ENCODE measurements around the gene LEKR1.
A peak's percentile ranks its signal among the peaks of the same experiment; 100 is the strongest.

LEKR1 gene

GRCh38 chr3:156826144-156826895 lies at the start of gene LEKR1:
Gene LEKR1 (plus strand): TSS chr3:156826353. CDS start chr3:156829330, 2,977 bp downstream.
- no peak for TF ChIP-seq CTCF (IDR thresholded peaks at IDR 0.05; ENCODE audit: extremely low read depth, insufficient read depth, missing control alignments)
- DNase-seq (ENCODE audit: low spot score) = peak; percentile 87
- in situ Hi-C loops (cut with MboI; ENCODE audit: low pct_unique_long_range_greater_than_20kb, low sequenced_read_pairs, unreplicated experiment) = no loop called here

GRCh38 chr3:156776871-156777270 lies 49.3 kb upstream of the LEKR1 start:
- TF ChIP-seq CTCF (IDR thresholded peaks at IDR 0.05; ENCODE audit: extremely low read depth, insufficient read depth, missing control alignments) = no peak
- no peak for DNase-seq (ENCODE audit: low spot score)
- in situ Hi-C loops (cut with MboI; ENCODE audit: low pct_unique_long_range_greater_than_20kb, low sequenced_read_pairs, unreplicated experiment) = no loop called here

- in situ Hi-C loops (cut with MboI; ENCODE audit: low pct_unique_long_range_greater_than_20kb, low sequenced_read_pairs, unreplicated experiment) = no loop called here
- DNase-seq (ENCODE audit: low spot score) = no peak
These were observed 44.6 kb upstream of the LEKR1 start for GRCh38 chr3:156781310-156782230.

GRCh38 chr3:156782319-156782718 lies 43.8 kb upstream of the LEKR1 start:
- TF ChIP-seq CTCF (IDR thresholded peaks at IDR 0.05; ENCODE audit: extremely low read depth, insufficient read depth, missing control alignments) = no peak
- in situ Hi-C loops (cut with MboI; ENCODE audit: low pct_unique_long_range_greater_than_20kb, low sequenced_read_pairs, unreplicated experiment) = no loop called here

More at GRCh38 chr3:156781310-156782230, 44.6 kb upstream of the LEKR1 start:
- TF ChIP-seq CTCF (IDR thresholded peaks at IDR 0.05; ENCODE audit: extremely low read depth, insufficient read depth, missing control alignments) = no peak

GRCh38 chr3:156782921-156783320 lies 43.2 kb upstream of the LEKR1 start:
- DNase-seq (ENCODE audit: low spot score) = no peak
- no peak for TF ChIP-seq CTCF (IDR thresholded peaks at IDR 0.05; ENCODE audit: extremely low read depth, insufficient read depth, missing control alignments)
- in situ Hi-C loops (cut with MboI; ENCODE audit: low pct_unique_long_range_greater_than_20kb, low sequenced_read_pairs, unreplicated experiment) = no loop called here

More at GRCh38 chr3:156782319-156782718, 43.8 kb upstream of the LEKR1 start:
- no peak for DNase-seq (ENCODE audit: low spot score)

- in situ Hi-C loops (cut with MboI; ENCODE audit: low pct_unique_long_range_greater_than_20kb, low sequenced_read_pairs, unreplicated experiment) = no loop called here
- no peak for TF ChIP-seq CTCF (IDR thresholded peaks at IDR 0.05; ENCODE audit: extremely low read depth, insufficient read depth, missing control alignments)
- DNase-seq (ENCODE audit: low spot score) = no peak
These were observed 39.2 kb upstream of the LEKR1 start for GRCh38 chr3:156787001-156787400.

All from GM13977 (cell line).